ENCODE data around the gene ZFYVE28.

The ZFYVE28 gene

DNA sequence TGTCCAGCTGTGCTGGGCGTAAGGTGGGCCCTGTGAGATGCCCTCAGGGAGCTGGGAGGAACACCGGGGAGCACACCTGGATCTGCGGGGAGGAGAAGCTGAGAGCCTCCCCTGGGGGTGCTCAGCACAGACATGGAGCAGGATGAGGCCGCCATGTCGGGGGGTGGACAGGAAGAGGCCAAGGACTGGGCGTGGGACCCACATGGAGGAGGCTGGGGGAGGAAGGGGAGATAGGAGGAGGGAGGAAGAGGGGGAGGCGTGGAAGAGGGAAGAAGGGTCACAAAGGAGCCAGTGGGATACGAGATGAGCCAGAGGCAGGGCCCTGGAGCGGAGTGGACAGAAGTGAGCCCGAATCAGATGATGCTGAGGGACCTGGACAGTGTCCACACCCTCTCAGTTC is 66.3 kb downstream of the ZFYVE28 start:
- no peak for DNase-seq

DNA sequence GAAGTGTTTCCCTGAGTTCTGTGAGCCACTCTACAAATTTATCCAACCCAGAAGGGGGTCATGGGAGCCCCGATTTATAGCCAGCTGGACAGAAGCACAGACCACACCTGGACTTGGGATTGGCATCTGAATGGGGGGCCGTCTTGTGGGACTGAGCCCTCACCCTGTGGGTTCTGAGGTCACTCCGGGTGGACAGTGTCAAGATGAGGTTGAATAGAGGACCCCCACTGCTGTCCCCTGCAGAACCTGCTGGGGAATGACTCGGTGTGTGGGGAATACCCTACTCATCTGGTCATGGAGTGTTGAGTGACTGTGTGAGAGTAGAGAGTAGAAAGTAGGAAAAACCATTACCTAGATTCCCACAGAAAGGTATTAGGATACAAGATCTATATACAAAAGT is 67.5 kb downstream of the ZFYVE28 start:
- no peak for DNase-seq

DNA sequence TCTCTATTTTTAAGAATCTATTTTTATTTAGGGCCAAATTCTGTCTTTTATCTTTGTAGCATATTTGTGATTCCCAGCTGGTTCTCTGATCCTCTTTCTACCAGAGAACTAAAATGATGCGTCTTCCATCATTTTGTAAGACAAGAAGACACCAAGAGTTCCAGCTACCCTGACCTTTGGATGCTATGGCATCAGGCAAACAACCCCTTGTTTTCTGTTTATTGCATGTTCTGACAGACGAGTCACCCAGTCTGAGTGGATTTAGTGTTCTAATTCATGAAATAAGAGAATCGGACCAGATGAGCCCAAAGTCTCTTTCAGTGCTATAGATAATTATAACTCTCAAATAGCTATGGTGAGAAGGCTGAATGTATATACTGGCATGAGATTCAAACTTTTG is 69.7 kb downstream of the ZFYVE28 start:
- no peak for DNase-seq

DNA sequence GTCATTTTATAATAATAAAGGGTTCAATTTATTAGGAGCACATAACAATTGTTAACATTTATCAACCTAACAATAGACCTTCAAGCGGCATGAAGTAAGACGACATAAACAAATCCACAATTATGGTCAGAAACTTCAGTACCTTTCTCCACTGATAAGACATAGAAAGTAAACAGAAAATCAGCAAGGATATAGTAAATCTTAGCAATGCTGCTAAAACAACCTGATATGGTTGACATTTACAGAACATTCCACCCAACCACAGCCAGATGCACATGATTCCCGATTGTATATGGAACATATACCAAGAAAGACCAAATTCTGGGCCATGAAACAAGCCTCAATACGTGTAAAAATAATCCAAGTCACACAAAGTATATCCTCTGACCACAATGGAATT is 71.3 kb downstream of the ZFYVE28 start:
- no peak for DNase-seq

DNA sequence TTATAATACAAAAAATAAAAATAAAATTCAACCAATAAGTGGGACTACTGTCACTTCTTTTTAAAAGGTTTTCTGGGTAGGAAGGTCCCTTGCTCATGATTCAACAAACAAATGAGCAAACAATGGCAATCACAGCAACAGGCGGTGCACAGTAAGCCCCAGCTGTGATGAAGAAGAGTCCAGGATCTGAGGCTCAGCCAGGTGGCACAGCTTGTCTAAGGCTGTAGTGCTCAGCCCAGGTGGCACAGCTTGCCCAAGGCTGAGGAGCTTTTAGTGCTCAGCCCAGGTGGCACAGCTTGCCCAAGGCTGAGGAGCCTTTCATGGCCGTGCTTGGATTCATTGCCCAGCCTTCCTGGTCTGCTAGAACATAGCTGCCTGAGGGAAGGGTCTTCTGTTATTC is 75.0 kb downstream of the ZFYVE28 start:
- DNase-seq, result no peak

DNA sequence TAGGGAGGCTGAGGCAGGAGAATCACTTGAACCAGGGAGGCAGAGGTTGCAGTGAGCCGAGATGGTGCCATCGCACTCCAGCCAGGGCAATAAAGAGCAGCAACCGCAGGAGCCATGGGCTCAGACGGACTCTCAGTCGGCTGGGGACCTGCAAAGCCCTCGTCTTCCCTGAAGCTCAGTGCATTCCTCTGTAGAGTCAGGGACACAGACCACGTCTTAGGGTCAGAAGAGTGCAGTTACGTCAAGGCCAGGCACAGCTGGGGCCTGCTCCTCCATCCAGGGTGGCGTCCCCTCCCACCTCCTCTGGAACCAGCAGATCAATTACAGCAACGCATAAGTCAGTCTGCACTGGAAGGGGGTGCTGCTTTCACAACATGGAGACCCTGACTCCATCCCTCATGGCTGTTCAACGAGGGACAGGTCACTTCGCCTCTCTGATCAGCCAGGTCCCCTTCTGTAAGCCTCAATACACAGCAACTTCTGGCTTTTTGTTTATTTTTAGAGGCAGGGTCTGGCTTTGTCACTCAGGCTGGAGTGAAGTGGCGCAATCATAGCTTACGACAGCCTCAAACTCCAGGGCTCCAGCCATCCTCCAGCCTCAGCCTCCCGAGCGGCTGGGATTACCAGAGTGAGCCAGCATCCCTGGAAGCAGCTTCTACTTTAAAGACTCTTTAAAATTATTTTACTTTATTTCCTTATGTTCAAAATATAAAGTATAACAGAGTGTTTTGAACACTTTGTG is 76.4 kb downstream of the ZFYVE28 start:
- no peak for DNase-seq

DNA sequence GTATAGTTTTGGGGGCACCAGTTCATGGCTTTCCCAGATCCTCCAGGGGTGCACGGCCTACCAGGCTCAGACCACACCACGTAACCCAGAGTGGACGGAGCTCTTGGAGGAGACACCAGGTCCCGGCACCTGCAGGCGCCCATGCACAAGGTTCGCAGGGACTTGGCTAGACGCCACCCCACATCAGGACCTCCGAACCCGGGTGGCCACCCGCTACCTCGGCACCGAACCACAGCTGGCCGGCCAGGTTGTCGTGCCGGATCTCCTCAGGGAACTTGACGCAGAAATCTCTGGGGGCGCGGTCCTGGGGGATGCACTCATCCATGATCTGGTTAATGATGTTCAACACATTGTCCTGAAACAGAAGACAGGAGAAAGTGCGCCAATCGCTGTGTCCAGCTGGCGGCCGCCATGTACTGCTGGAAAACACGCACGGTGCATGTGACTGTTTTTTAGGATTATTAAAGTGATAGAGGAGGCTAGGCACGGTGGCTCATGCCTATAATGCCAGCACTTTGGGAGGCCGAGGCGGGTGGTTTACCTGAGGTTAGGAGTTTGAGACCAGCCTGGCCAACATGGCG is 77.1 kb downstream of the ZFYVE28 start:
- no peak for DNase-seq

DNA sequence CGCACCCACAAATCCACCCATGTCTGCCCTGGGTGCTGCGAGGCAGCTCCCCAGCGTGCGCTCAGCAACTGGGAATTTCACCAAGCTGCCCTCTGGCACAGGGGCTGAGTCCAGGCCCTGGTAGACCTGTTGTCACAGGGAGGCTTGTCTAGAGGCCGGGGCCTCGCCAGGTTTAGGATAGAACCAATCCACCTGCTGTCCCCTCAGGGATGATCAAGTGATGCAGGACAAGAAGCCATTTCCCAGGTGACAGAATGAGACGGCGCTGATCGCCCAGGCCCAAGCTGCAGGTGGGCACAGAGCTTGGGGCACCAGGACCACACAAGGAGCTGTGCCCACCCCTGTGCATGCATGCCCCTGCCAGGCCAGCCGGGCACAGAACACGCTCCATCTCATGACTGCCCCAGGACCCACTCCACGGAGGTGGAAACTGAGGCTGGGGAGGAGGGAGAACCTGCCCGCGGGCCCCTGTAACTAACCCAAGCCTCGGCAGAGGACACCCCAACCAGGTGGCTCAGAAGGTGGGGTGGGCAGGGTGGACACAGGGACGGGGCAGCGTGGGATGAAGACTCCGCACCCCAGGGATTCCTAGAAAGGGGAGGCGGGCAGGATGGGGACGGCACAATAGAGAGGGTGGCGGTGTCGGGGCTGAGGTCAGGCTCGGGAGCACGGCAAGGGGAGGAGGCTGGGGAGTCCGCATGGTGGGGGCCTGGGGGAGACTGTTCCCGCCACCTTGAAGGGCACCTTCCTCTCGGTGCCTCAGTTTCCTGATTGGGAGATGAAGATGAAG is 78.0 kb downstream of the ZFYVE28 start:
- no peak for DNase-seq

DNA sequence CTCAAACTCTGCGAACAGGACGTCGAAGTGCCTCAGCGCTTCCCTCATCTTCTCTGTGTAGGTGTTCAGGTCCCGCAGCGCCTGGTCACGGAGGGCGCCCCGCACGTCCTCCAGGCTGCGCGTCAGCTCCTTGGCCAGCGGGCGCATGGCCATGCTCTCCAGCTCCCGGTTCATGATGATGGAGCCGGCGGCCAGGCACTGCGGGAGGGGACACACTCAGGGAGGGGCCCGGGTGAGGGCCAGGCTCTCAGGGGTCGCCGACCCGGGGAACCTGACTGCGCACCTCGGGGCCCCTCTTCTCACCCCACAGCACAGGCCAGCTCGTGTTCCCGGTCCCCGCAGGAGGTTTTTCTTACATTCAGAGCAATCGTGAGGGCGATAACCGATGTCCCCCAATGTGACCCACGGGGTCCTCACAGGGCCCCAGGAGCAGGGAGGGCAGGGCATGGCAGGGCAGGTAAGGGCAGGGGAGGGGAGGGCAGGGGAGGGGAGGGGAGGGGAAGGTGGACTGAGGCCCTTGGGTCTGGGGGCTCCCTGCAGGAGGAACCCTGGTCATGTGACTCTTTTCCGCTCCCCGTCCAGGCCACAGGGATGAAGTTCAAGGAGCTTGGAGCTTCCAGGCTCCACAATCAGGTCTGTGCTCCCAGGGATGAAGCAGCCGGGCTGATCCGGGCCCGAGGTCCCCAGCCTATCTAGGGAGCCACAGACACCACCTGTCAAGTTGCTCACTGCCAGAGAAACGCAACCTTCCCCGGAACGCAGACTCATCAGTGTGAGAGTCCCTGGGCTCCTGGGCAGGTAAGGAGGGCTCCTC is 78.8 kb downstream of the ZFYVE28 start:
- DNase-seq, result no peak

DNA sequence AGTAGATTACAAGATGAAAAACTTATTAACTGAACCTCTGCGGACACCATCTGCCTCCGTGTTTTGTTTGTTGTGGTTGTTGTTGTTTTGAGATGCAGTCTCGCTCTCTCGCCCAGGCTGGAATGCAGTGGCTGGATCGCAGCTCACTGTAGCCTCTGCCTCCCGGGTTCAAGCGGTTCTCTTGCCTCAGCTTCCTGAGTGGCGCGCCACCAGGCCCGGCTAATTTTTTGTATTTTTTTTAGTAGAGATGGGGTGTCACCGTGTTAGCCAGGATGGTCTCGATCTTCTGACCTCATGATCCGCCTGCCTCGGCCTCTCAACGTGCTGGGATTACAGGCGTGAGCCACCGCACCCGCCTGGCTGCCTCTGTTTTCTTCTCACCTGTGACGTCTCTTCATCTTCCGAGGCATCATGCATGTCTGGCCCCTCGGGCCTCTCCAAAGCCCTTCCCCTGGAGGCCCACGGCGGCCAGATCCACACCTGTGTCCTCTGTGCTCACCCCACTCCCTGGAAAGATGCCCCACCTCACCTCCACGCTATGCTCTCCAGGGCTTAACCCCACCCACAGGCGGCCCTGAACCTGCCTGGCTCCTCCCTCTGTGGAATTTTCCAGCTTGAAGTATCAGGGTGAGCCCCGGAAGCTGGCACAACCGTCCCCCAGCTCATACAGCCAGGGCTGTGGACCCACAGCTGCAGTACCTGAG is 79.5 kb downstream of the ZFYVE28 start:
- no peak for DNase-seq

DNA sequence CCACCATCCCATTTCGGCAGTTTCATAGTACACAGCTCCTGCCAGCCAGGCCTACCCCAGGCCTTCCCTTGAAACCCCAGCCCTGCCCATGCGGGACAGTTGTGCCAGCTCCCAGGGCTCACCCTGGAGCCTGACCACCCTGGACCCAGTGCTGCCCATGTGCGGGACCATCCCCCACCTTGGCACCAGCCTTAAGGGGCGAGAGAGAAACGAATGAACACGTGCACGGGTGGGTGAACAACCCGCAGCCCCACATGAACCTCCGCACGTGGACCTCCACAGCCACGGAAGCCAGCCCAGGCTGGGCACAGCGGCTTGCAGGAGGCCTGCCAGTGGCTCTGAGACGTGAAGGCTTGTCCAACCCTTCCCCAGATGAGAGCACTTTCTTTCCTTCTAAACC is 80.5 kb downstream of the ZFYVE28 start:
- no peak for DNase-seq

DNA sequence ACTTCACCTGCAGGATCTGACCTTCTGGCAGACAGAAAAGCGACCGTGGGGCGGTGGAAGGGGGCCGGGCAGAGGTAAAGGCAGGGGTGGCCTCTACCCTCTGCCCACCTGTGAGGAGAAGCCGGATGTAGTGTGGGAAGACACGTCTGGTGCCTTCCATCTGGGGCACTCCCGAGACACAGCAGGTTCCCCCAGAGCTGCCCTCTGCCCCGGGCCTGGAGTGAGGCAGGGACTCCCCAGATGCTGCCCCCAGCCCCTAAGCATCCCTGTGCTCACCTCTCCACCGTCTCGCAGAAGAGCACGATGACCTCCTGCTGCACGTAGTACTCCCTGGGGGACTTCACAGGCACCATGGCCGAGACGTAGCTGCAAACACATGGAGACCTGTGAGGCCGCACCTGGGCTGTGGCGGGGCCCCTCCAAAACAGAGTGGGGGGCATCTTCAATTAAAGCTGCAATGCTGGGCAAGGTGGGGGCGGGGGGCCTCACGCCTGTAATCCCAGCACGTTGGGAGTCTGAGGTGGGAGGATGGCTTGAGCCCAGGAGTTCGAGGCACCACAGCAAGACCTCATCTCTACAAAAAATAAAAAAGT is 81.2 kb downstream of the ZFYVE28 start:
- DNase-seq, result no peak

DNA sequence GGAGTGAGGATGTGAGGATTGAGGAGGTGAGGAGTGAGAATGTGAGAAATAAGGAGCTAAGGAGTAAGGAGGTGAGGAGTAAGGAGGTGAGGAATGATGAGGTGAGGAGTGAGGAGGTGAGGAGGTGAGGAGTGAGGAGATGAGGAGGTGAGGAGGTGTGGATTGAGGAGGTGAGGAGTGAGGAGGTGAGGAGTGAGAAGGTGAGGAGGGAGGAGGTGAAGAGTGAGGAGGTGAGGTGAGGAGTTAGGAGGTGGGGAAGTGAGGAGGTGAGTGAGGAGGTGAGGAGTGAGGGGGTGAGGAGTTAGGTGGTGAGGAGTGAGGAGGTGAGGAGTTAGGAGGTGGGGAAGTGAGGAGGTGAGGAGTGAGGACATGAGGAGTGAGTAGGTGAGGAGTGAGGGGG is 81.8 kb downstream of the ZFYVE28 start:
- no peak for DNase-seq

DNA sequence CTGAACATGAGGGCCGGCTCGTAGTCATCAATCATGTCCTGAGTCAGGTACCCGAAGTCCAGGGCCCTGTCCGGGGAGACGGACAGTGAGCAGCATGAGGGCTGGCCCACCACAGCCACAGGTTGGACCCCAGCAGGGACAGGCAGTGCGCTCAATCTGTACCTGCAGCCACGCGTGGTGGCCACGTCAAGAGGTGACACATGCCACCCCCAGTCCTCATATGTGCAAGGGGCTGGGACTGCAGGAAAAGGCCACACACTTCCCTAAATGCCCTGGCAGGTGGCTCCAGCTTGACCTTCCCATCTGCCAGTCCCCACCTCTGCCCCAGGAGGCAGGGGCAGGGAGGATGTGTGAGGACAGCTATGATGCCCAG is 82.7 kb downstream of the ZFYVE28 start:
- DNase-seq, result no peak

DNA sequence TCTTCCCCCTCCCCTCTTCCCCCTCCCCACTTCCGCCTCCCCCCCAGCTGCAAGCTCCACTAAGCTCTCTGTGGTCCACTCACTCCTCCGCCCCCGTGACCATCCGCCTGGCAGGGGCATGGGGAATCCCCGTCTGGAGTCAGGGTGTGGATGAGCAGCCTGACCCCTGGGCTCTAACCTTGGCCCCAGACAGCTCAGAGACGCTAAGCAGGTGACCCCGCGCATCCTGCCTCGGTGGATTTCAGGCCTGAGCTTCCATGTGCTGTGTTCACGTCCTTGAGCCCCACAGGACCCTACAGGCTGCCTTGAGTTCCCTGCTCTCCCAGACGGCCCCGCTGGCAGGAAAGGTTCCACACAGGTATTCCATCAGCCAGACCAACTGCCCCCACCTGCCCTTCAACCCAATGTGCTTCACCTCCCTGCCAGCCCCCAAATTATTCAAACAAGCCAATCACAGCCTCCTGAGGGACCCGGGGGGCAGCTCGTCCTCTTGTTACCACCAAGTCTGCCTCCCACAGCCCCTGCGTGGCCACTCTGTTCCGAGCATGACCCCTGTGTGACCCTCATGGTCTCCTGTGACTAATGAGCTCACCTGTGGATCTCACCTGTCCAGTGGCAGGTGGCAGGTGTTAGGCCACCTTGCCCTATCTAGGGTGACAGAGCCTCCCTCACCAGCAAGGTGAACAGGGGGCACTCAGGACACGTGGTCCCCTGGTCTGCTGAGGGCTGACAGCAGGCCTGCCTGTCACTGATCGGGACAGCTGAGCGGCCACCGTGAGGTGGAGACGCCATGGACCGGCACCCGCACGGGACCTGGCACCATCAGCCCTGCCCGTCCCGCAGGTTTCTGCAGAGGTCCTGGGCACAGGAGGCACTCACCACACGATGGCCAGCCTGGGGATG is 83.4 kb downstream of the ZFYVE28 start:
- no peak for DNase-seq

DNA sequence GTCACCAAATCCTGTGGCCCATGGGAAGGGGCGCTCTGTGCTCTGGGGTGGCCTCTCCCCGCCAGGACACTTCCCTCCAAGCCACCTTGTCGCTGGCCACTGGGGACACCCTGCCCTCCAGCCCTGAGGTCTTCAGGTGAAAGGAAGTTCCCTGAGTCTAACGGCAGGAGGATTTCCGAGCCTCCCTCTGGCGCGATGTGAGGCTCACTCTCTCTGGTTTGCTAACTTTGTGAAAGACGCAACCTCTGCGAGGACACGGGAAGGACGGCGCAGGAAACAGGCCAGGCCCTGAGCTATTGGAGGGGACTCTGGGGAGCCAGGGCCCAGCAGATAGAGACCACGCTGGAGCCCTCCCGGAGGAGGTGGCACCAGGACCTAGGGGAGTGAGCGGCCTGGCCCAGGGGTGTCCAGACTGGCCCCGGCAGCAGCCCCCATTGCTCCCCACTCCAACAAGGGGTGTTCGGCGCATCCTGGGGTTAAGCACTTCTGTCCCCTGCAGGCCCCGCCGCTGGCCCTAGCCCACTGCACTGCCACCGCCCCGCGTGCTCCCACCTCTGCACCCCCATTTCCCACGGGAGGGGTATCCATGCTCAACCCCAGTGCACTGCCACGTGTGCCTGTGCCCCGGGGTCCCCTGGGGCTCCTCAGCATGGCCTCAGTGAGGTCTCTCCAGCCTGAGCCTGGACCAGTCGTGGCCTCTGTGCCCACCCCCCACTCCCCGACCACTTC is 84.4 kb downstream of the ZFYVE28 start:
- DNase-seq, result no peak

DNA sequence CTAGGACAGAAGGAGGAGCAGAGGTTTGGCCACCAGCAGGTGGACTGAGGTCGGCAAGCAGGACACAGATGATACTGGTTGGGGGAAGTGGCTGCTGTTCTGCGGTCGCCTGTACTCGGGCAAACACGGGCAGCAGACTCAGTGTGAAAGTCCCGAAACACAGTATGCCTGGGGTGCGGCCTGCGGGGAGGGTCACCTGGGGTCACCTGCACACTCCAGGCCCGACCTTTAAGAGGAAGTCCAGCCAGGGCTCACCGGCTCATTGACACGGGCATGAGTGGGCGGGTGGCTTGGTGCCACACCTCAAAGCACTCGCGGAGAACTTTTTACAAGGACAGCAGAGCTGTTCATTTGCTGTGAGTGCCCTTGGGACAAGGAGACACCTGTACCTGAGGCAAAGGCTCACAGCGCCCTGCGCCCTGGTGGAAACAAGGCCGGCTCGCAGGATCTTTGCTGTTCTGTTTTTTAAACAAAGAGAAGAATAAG is 85.0 kb downstream of the ZFYVE28 start:
- DNase-seq, result no peak

DNA sequence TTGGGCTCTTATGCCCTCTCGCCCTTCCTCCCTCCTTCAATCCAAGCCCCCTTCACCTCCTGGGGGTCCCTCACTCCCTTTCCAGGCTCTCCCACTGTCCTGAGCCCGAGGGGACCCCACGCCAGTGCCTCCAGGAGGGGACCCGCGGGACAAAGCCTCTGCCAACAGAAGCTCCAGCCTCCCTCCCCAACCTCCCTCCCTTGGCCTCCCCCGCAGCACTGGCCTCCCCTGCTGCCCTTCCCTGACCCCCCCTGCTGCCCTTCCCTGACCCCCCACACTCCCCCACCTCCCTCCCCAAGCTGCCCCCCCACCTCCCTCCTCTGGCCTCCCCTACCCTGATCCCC is 85.5 kb downstream of the ZFYVE28 start:
- DNase-seq, result no peak

DNA sequence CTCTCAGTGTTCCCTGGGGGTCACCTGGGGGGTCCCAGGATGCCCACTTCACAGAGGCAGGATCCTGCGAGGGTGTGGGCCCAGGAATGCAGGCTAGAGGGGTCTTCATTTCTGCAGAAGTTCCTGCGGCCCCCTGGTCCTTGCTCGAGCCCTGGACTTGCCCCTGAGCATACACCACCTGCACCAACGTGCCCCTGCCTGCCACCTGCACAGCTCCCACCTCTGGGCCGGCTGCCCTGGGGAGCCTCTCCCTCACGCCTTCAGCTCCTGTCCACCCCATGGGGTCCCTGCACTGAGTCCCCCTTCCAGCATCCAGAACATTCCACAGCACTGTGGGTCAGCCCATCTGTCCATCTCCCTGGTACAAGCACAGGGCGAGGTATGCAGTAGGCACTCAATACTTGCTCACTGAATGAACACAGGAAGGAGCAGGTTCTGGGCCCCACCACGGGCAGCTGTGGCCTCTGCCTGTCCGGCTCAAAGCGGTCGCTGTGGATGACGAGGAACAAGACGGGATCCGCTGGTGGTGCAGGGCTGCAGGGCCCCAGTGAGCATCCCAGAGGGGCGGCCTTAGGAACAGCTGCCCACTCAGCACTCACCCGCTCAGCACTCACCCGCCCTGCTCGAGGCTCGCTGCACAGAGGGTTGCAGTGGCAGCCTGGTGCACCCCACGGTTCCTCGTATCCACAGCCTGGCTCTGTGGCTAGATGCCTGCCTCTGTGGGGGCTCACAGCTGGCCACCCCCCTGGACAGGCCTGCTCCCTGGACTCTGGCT is 86.1 kb downstream of the ZFYVE28 start:
- DNase-seq, result no peak
